Hepatic stellate cell (primary cell): ENCODE data around the gene DCBLD2.

ENCODE experiments used
- DNase-seq: peaks from one replicate; pipeline ENCODE4 v3.0.0; 2011; ENCODE audit warnings: low spot score

The DCBLD2 gene

DNA sequence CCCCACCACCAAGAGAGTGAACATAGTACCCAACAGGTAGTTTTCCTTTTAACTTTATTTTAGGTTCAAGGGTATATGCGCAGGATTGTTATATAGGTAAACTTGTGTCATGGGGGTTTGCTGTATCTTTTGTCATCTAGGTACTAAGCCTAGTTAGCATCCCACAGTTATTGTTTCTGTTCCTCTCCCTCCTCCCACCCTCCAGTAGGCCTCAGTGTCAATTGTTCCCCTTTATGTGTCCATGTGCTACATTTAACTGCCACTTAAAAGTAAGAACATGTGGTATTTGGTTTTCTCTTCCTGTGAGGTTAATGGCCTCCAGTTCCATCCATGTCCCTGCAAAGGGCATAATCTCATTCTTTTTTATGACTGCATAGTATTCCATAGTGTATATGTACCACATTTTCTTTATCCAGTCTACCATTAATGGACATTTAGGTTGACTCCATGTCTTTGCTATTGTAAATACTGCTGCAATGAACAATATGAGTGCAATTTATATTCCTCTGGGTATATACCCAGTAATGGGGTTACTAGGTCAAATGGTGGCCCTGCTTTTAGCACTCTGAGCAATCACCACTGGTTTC lies 72.2 kb downstream of the DCBLD2 start:
- no peak for DNase-seq

DNA sequence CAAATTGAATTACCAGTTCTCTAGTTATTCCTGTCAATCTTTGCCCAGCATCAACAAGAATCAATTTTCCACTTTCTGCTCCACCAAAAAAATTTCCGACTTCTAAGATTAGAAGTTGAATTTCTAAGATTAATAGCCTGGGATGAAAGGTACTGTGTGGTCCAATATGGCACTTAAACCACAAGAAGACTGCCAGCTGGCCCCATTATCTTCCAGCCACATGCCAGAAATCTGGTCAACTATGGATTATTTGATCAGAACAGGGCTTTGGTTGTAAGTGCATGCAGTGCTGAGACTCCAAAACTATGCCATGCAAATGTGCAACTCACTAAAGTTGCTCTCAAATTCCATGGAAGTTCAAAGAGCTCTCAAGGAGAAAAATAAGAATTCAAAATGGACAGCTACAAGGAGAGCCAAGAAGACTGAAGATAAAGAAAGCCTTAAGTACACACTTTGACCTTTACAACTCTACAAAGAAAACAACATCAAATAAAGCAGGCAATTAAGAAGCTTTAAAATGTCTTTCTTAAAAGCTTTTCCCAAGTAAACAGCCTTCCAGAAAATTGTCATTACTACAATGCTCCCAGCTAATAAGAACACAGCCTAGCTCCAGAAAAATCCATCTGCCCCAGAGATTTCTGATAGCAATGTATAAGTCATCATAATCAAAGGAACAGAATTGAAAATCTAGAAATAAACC lies 74.1 kb downstream of the DCBLD2 start:
- no peak for DNase-seq

DNA sequence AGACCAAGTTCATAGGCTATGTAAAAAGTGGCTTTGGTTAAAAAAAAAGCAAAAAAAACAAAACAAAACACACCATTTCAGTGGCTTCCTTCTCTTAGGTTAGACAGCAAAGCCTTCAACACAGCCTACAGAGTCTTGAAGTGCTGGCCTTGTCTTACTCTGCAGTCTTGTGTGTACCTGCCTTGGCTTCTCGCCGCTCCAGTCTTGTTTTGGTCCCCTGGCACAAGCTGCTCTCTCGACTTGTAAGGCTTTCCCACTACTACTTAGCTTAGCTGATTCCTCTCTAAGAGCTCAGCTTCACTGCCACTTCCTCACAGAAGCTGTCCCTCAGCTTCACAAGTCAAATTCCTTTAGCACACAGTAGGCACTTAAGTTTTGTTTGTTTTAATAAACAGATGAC lies 75.4 kb downstream of the DCBLD2 start:
- DNase-seq, result no peak

DNA sequence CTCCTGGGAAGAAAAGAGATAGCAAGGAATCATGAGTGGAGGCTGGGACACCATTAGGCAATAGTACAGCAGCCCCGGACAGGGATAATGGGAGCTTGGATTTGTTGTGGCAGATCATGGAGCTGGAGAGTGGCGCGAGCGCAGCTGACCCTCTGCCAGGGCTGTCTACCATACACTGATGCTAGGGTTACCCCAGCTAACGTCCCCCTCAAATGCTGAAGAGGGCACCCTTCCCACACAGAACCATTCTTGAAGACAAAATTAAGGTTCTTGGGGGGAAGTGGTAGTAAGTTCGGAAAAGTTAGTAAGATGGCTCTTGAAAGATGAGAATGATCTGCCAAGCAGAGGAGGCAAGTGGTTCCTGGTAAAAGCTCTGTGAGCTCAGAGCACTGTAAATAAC lies 77.2 kb downstream of the DCBLD2 start:
- no peak for DNase-seq

DNA sequence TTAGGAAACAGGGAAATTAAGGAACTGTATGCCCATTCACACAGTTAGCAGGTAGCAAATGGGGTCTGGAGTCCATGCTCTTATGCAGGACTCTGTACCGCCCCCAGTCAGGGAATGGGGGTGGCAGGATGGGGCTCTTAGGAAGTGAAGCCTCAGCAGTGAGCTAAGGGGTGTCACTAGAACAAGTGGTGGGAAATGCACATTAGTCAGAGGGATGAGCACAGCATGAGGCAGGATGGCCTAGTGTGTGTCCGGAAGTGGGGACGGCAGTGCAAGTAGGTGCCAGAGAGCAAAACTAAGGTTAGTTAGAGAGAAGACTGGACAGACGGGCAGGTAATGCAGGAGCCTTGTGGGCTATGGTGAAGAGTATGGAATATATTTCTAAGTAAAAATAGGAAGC lies 77.7 kb downstream of the DCBLD2 start:
- DNase-seq, result no peak

DNA sequence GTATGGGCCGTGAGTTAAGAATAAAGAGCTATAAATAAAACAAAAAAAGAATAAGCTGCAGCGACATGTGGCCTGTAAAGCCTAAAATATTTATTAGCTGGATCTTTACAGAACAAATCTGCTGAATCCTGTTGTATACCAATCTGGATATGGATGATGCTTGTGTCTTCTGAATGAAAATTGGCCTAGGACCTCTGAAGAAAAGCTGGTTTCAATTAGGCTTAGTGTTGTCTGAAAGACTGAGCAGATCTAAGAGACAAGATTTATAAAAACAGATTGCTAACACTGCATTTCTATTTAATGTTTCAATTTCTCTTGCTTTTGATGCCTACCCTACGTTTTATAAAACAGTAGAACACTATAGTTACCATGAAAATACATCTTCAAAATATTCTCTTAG lies 80.4 kb downstream of the DCBLD2 start:
- DNase-seq, result no peak

DNA sequence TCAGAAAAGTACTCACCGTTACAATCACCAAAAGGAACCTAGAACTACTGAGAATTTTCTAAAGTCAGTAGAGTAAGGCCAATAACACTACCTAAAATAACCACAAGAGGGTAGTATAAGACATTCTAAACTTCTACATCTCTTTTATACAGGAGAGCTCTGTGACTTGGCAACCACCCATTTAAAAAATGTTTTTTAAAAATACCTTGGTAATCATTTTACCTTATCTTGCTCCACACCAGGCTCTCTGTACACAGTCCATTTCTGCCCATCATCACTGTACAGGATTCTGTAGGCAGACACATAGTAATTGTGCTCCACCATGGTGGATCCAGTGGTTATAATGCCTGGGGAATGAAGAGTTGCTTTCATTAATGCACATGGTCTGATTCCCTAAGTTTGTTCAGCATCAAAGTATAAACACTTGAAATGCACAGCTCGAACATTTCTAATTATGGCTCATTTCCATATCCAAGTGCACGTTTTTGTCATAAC lies 83.9 kb downstream of the DCBLD2 start:
- DNase-seq, result peak; percentile 21

DNA sequence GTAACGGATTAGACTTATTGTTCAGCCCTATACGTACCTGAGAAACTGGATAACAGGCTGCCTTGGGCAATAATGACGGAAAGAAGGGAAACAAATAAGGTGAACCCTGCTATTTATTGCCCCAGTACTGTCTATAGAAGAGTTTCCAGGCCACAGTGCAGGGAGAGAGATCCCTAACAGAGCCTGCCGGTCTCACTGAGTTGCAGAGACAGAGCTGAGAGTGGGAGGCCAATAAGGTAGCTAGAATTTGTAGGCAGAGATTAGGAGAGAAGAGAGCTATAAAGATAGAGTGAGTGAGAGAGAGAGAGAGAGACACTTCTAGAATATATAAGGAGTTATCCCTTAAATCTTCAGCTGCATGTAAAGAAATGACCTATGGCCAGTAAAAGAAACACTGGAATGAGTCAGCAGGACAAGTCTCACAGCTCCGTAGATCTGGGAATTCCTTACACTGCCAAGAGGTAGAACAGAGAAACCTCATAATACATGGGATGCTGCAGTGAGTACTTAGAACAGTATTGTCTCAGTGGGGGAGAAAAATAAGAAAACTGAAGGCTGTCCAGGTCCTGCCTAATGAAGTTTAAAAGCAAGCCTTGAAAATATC lies 86.6 kb downstream of the DCBLD2 start:
- DNase-seq, result peak; percentile 42

DNA sequence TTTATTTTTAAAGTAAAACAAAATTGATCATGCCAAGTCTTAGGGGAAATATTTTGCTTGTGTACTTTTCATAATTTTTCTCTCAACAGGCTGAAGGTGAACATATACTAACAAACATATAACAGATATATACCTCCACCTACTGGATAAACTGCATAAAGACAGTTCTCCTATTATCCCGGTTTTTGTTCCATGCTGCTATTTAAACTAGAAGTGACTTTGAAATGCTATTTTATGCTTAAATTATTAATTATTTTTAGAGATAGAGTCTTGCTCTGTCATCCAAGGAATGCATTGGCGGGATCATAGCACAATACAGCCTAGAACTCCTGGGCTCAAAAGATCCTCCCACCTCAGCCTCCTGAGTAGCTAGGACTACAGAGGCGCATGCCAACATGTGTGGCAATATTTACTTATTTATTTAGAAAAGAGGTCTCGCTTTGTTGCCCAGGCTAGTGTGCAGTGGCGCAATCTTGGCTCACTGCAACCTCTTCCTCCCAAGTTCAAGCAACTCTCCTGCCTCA lies 88.6 kb downstream of the DCBLD2 start:
- DNase-seq, result peak; percentile 17

DNA sequence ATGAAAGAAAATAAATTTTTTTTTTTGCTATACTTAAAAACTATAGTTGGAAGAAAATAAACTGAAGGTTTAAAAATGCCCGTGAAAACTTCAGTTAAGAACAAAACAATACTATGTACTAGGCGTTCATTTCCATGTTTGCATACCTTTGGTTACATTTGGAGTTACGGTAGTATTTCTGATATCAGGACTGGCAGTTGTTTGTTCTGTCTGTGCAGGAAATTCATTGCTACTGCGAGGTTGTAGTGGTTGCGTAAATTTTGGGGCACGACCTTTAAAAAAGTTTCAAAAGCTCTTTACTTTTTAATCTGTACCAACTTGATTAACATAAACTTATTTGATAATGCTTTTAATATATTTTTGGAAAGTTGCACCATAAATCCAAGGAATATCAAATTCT lies 90.4 kb downstream of the DCBLD2 start:
- DNase-seq, result no peak

DNA sequence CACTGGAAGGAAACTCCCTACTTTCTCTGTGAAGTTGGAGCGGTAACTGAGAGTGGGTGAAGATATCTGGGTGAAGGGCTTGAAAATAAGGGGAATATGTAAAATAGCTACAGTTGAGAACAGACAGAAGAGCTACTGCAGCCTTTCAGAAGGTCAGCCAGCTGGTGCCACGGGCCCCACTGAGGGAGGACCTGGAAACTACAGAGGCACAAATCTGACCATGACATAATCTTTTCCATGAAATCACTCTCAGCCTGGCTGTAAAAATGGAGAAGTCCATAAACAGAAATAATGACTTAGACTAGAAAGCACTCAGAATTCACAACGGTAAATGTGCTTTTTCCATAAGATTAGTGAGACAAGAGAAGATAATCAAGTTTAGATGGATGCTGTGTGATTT lies 91.9 kb downstream of the DCBLD2 start:
- no peak for DNase-seq

DNA sequence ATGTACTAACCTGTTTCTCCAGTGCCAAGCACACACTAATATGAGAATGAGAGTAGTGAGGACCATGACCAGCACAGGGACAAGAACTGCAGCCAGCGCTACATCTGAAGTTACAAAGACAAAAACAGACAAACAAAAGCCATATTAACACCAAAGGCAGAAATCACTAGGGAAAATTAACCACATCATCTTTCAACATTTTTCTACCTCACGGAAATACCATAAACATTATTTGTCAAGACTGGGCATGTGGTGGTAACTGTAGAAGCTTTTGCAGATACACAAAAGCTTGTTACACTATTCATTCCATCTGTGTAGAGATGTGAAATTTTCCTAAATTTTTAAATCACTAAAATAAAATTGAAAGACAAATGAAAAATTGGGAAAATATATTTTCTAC lies 93.4 kb downstream of the DCBLD2 start:
- no peak for DNase-seq

DNA sequence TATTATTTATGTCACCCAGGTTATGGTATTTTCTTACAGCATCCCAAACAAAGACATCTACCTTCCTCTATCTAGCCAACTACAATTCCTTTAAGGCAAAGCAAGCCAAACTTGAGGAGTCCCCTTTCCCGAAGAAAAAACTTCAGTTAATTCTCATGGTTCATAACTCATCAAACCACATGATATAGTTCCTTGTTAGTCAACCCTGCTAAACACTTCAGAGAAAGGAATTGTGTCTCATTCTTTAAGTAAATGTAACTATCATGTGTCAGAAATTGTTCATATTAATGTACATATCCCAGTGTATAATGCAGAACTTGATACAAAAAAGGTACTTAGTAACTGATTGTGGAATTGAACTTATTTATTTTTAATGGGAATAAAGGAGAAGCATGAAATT lies 93.9 kb downstream of the DCBLD2 start:
- no peak for DNase-seq

DNA sequence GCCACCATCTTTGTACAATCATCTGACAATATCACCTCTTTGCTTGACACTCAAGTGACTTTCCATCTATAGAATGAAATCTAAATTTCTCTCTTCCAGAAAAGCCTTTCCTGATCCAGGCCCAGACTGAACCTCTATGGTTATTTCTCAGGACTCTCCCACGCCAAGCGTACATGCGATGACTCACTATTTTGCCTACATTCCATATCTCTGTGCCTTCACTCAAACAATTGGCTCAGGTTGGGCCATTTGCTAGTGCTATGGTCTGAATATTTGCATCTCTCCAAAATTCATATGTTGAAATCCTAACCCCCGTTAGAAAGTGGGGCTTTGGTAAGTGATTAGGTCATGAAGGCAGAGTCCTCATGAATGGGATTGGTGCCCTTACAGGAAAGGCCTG lies 94.5 kb downstream of the DCBLD2 start:
- no peak for DNase-seq

DNA sequence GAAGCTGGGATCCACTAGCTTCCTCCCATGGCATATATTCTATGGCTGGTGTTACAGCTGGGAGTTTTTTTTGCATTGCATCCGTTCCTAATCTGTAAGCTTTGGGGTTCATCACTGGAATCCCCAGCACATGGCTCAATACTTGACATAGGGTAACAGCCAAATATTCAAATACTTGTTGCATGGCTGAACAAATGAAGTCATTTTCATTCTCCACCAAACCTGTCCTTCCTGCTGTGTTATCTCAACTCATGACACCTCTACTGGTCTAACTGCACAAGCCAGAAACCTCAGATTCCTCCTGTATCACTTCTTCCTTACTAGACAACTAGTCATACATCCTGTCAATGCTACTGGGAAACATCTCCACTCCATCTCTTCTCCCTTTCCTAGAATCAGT lies 95.0 kb downstream of the DCBLD2 start:
- no peak for DNase-seq

DNA sequence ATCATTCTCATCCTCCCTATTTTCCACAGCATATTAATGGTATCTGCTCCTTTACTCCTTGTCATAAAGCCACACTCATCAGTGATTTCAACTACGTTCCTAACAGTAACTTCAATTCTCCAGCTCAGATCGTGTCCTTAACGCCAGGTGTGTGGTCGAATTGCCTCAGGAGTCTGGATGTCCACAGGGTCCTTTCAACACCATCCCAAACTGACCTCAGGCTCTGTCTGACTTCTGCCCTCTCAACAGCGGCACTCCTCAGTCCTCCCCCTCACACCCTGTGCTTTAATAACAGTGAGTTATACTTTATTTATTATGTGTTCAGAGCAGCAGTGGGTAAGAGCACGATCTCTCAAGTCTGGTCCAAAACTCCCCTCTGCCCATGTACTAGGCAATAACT lies 95.9 kb downstream of the DCBLD2 start:
- no peak for DNase-seq

DNA sequence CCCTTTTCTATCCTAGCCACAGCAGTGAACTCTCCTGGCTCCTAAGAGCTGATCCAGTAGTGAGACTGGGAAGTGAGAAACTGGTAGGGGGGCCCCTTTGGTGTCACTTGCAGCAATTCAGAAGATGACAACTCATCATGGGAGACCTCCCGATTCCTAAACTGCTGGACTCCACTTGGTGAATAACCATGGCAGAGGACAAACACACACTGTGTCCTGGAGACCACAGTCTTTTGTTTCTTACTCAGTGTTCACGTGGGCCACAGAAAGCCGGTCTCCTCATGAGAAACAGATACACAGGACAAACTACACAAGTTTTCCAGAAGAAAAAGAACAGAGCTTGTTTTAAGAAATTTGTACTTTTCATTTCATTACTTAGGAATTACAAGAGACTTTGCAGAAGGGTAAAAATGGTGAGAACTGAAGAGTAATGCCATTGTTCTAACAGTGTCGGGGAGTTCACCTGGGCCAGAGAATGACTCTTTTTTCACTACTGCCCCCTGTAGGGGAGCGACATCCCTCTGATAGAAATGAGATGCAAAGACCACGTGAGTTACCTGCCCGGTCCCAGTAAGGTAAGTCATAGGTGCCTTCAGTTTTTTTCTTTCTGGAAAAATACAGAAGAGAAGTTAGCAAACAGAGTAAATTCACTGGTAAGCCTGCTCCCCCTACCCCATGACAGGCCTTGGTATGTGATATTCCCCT lies 100.3 kb downstream of the DCBLD2 start:
- no peak for DNase-seq

DNA sequence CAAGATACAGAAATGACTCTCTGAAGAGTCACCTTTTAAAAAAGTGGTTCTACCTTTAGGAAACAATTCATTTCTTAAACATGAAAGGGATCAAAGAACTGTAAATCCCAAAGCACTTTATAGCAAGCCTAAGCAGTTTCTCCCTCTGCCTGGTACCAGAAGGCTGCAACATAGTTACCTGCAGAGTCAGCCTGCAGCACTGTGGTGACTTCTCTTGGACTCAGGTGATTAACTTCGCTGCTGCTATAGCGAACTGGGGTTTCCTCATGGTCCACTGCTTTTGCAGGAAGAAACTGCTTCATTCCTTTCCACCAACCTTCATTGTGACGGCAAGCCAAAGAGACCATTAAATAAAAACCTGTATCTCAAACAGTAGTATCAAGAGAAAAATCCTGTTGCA lies 101.1 kb downstream of the DCBLD2 start:
- no peak for DNase-seq

DNA sequence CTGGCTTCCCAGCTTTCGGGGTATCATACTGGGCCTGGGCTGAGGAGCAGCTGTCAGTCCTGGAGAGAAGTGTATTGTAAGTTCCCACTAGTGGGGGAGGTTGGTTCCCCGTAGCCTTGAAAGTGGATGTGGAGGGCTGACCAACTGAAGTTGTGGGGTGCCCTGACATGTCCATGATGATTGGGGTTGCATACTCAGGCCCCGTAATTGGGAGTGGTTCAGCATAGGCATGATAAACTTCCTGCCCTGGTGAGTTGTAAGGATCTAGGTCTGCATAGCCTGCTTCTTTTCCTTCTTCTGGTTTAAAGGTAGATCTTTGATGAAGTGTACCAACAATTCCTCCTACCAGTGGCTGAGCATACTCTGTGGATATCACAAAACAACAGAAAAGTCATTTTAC lies 102.0 kb downstream of the DCBLD2 start:
- no peak for DNase-seq

DNA sequence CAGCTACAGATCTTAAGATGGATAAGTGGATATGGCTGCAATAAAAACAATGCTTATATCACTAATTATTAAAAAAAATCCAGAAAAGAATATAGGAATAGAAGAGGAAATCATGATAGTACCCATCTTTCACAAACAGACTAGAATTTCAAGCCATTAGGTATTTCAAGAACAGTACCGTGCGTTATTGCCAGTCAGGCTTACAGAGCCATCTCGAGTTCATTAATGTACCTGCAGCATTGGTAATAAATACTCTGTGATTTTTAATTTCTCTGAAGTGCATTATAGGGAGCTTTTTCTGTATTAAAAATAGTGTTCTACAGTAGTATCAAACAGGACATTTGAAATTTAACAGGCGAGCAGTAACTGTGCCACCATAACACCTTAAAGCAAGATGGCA lies 102.7 kb downstream of the DCBLD2 start:
- no peak for DNase-seq

DNA sequence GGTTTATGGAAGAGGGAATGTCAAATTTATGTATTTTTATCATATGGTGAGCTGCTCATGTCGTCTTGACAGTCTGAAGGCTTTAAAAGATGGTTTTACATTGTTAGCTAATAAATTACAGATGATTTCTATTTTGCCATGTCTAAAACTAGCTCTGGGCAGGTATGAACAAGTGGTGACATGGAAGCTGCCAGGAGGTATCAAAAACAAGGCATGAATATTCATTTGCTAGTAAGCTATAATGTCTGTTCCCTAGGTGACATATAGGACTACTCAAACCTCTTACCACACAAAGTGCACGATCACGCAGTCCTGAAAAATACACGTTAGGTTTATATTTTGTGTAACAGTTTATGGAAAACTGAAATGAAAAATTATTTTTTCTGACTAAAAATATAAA lies 103.6 kb downstream of the DCBLD2 start:
- no peak for DNase-seq

DNA sequence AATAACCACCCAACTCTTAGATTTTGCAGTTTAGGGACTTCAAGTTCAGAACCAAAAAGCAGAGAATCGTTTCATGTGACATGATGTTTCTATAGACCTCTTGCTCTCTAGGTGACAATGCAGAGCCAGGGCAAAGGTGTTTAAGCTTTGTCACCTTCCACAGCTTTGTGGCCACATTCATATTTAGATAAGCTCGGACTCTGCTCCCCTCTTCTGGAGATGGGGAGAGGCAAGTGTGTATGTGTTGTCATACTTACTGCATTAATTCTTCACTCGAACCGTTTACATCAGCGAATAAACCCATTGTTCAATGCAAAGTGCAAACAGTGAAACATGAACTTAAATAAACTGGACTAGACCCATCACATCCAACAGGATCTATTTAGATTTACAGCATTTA lies 105.2 kb downstream of the DCBLD2 start:
- no peak for DNase-seq

DNA sequence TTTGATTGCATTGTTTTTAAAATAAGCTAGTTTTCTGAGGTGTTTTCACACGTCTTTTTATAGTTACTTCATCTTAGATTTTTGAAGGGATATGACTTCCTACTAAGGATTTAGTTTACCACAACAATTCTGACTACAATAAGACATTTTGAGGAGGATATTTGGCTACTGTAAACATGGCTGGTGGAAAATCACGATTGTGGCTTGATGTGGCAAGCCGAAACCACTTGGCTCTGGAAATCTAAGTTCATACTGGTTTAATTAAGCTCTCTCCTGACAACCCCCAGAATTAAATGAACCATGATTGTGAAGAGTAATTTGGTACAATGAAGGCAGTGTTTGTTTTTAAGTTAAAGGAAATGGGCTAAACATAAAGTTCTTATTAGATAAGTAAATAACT lies 107.5 kb downstream of the DCBLD2 start:
- no peak for DNase-seq
